Esophagus (tissue), 2 donors: ENCODE measurements around the gene EMSY. TPM values are rescaled to one million over a fixed set of nuclear protein-coding genes. Genes with fewer than 3 reads are reported as not detected.
A peak's percentile ranks its signal among the peaks of the same experiment; 100 is the strongest.

ENCODE experiments used
- H3K27ac ChIP-seq, 2 donors: one replicate each; pipeline ENCODE4 v1.5.1; 2013; ENCODE audit warnings: low read depth in 2 of 2, mild to moderate bottlenecking in 2 of 2, inconsistent platforms in 1 of 2, low read length in 1 of 2, moderate library complexity in 1 of 2
- H3K27me3 ChIP-seq, 2 donors: one replicate each; pipeline ENCODE4 v1.6.1; 2013; ENCODE audit warnings: low read length in 2 of 2, control low read depth in 1 of 2, mild to moderate bottlenecking in 1 of 2; ENCODE audit not compliant: insufficient read depth in 2 of 2, control insufficient read depth in 1 of 2
- H3K36me3 ChIP-seq, 2 donors: one replicate each; pipeline ENCODE4 v1.6.1; 2013; ENCODE audit warnings: low read length in 1 of 2; ENCODE audit not compliant: control insufficient read depth in 2 of 2, insufficient read depth in 2 of 2
- H3K4me1 ChIP-seq, 2 donors: one replicate each; pipeline ENCODE4 v1.6.1; 2013; ENCODE audit warnings: low read length in 1 of 2; ENCODE audit not compliant: control insufficient read depth in 2 of 2, insufficient read depth in 2 of 2
- H3K4me3 ChIP-seq, 2 donors: one replicate each; pipeline ENCODE4 v1.5.1; 2013; ENCODE audit warnings: low read length in 2 of 2, mild to moderate bottlenecking in 2 of 2, low read depth in 1 of 2, moderate library complexity in 1 of 2
- H3K9me3 ChIP-seq, 2 donors: one replicate each; pipeline ENCODE4 v1.6.1; 2013; ENCODE audit warnings: mild to moderate bottlenecking in 2 of 2, low read depth in 1 of 2, low read length in 1 of 2, moderate library complexity in 1 of 2; ENCODE audit not compliant: control insufficient read depth in 2 of 2, insufficient read depth in 1 of 2
- WGBS, 2 donors: extraction: QIAGEN DNeasy Blood & Tissue Kit; methylation state at CpG; one replicate each; pipeline ENCODE4 v1.1.7; 2013; 5-methylcytosine and 5-hydroxymethylcytosine counted together
- polyA plus RNA-seq, 2 donors: library from polyadenylated mRNA; stranded (reverse); fragments of 200-250 nt; gene quantifications; one replicate each; pipeline ENCODE4 v1.2.3, GENCODE V29; 2013
- donor health status: healthy with polysubstance abuse.
- donor health status: Bipolar disorder and iron deficiency.

The EMSY gene
- polyA plus RNA-seq, 2 donors: 4.4 to 4.6 TPM

DNA sequence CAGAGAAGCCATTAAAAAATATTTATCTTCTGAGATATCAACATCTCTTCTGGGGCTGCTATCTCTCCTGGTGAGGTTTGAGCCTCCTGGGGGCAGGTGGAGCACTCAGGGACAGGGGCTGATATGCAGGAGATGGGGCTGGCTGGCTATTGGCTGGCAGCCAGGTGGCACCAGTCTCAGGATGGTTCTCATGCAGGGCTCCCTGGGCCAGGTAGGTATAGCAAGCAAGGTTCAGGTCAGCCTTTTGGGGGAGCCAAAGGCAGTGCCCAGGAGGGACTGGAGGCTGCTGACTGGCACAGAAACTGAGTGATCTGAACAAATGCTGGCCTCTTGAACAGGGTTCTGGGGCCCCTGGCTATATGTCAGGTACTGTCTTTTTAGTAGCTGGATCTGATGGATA lies 29.7 kb upstream of the EMSY start:
- H3K9me3 ChIP-seq: no peaks in the 10 kb centered on the region
- no peaks in the 10 kb centered on the region for H3K4me1 ChIP-seq
- no peaks in the 10 kb centered on the region for H3K36me3 ChIP-seq
- no peaks in the 10 kb centered on the region for H3K27me3 ChIP-seq
- H3K4me3 ChIP-seq: no peak overlapping the region
- H3K27ac ChIP-seq: no peak overlapping the region

DNA sequence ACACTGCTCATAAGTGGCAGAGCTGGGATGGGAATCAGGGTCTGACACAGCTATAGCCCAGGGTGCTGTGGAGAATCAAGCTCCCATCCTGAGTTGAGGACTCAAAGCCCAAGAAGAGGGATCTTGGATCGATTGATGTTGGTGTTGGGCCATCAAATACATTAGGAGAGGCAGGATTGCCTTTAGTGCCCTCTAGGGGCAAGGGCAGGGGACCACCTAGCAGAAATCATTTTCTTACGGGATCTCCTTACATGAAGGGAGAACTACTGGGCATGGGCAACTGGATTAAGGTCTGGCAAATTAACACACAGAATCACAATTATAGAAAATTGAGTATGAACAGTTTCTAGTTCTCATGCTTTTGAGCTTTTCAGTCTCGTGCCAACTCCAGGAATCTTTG lies 24.9 kb upstream of the EMSY start:
- no peak overlapping the region for H3K27ac ChIP-seq
- H3K4me3 ChIP-seq: no peak overlapping the region
- H3K36me3 ChIP-seq: no peaks in the 10 kb centered on the region
- WGBS, 2 donors: 56 to 65% methylated on average over 3 of the region's 3 CpGs
- H3K4me1 ChIP-seq: no peaks in the 10 kb centered on the region
- no peaks in the 10 kb centered on the region for H3K27me3 ChIP-seq
- H3K9me3 ChIP-seq: no peaks in the 10 kb centered on the region

DNA sequence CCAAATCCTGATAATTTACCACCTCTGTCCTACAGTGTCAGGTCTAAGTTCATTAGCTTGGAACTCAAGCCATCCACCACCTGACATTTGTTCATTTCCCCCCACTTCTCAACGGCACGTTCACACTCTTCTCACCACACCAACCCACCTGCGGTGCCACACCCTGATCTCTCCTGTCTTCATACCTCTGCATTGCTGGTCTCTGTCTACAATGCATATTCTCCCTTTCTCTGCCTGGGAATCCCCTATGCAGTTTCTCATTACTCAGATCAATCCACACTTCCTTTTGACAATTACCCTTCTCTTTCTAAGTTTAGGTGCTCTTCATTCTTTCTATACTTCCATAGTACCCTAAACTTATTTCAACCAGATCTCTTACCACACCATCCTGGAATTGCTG lies 20.4 kb upstream of the EMSY start:
- WGBS, 2 donors: 58 to 67% methylated on average over 3 of the region's 3 CpGs

DNA sequence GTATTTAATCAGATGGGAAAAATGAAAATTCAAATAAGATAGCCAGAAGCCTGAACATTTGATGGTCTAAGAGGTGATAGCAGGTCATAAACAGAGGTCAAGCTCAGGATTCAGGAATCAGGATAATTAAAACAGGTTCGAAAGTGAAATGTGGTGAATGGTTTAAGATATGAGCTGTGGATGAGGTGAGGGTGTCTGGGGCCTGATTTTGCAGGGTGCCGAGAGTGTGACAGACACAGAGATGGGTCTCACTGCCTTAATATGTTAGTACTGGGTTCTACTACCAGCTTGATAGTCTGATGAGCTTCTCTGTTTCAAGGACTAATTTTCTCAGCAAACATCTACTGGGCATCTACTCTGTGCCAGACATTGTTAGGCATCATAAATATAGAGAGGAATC lies 19.9 kb upstream of the EMSY start:
- H3K9me3 ChIP-seq: no peaks in the 10 kb centered on the region
- no peaks in the 10 kb centered on the region for H3K36me3 ChIP-seq
- H3K4me3 ChIP-seq: no peak overlapping the region
- no peak overlapping the region for H3K27ac ChIP-seq
- no peaks in the 10 kb centered on the region for H3K4me1 ChIP-seq
- WGBS, 2 donors: 82 to 90% methylated on average over 2 of the region's 2 CpGs
- no peaks in the 10 kb centered on the region for H3K27me3 ChIP-seq

More for the DNA sequence above, 20.4 kb upstream of the EMSY start:
- Histone ChIP-seq H3K4me1 (no peaks in the 10 kb centered on the region), H3K27me3 (no peaks in the 10 kb centered on the region), H3K36me3 (no peaks in the 10 kb centered on the region), H3K4me3 (no peak overlapping the region), H3K9me3 (no peaks in the 10 kb centered on the region), H3K27ac (no peak overlapping the region)

DNA sequence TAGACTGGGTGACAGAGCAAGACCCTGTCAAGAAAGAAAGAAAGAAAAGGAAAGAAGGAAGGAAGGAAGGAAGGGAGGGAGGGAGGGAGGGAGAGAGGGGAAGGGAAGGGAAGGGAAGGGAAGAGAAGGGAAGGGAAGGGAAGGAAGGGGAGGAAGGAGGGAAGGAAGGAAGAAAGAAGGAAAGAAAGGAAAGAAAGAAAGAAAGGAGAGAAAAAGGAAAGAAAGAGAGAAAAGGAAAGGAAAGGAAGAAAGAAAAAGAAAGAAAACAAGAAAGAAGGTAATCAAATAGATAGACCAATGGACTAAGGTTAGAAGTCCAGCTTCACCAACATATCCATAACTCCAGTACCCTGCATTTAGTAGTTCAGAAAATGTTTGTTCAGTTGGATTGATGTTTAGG lies 18.2 kb upstream of the EMSY start:
- Histone ChIP-seq H3K4me3 (no peak overlapping the region), H3K27ac (no peak overlapping the region), H3K36me3 (no peaks in the 10 kb centered on the region), H3K9me3 (no peaks in the 10 kb centered on the region), H3K4me1 (no peaks in the 10 kb centered on the region), H3K27me3 (no peaks in the 10 kb centered on the region)

DNA sequence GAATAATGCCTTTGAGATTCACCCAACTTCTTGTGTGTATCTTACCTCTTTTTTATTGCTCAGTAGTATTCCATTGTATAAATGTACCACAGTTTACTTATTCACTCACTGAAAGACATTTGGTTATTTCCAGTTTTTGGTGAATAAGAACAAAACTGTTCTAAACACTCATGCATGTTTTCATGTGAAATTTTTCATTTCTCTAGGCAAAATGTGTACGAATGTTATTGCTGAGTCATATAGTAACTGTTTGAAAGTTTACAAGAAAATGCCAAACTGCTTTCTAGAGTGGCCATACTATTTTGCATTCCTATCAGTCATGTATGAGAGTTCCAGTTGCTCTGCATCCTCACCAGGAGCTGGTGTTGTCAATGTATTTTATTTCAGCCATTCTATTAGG lies 8.8 kb upstream of the EMSY start:
- Histone ChIP-seq H3K27ac (no peak overlapping the region), H3K4me3 (no peak overlapping the region), H3K9me3 (no peaks in the 10 kb centered on the region), H3K4me1 (no peaks in the 10 kb centered on the region), H3K36me3 (no peaks in the 10 kb centered on the region), H3K27me3 (no peaks in the 10 kb centered on the region)
- WGBS, 2 donors: 78 to 86% methylated on average over 1 of the region's 1 CpG

DNA sequence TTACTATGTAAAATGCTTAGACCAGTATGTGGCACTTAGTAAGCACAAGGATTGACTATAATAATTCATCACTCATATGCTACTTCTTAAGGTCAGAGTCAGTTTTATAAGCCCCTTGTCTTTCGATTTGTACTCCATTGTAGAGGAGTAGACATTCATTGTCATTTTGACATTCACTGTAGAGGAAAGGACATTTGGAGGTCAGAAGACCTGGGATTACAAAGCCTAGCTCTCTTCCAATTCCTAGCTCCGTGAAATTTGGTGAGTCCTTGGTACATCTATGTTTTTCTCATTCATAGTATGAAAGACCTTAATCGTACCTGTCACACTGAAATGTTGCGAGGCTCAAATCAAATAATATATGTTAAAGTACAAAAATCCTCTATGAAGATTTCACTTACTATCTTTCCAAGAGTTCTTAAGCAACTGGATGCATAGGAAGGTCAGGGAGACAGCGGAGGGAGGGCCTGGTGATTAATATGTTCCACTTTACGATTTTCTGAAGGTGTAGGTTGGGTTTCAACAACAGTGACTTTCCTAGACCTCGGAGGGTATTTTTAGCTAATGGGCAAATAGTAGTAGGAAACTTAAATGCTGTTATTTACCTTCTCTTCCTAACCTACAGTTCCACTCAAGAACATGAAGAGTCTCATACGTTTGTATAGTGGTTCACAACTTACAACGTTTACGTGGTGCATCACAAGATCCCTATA lies 1.4 kb upstream of the EMSY start:
- Histone ChIP-seq H3K4me1 (peaks cover 0 to 2% of the 10 kb centered on the region in 2 donors), H3K27me3 (no peaks in the 10 kb centered on the region), H3K27ac (no peak overlapping the region), H3K36me3 (no peaks in the 10 kb centered on the region), H3K4me3 (peak overlapping the region; percentile 87 to 94), H3K9me3 (no peaks in the 10 kb centered on the region)
- 29 to 35% methylated on average over 10 of the region's 10 CpGs for WGBS, 2 donors

DNA sequence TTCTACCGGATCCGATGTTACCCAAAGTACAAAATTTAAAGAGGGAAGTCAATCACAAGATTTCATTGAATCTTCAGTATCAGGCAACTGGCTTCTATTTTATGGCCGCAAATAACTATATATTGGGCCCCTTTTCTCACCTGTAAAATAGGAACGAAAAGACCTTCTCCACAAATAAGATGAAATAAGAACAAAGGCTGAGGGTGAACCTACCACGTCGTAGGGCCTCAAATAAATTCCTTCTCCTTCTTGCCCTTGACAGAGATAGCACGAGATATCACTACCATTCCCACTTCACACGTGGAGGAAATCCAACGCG lies 794 bp upstream of the EMSY start:
- no peaks in the 10 kb centered on the region for H3K27me3 ChIP-seq
- peak overlapping the region; percentile 87 to 94 for H3K4me3 ChIP-seq
- peak overlapping the region; percentile 91 to 95 for H3K27ac ChIP-seq
- H3K9me3 ChIP-seq: no peaks in the 10 kb centered on the region
- peaks cover 0 to 2% of the 10 kb centered on the region in 2 donors for H3K4me1 ChIP-seq
- WGBS, 2 donors: 0% methylated on average over 10 of the region's 10 CpGs
- no peaks in the 10 kb centered on the region for H3K36me3 ChIP-seq

DNA sequence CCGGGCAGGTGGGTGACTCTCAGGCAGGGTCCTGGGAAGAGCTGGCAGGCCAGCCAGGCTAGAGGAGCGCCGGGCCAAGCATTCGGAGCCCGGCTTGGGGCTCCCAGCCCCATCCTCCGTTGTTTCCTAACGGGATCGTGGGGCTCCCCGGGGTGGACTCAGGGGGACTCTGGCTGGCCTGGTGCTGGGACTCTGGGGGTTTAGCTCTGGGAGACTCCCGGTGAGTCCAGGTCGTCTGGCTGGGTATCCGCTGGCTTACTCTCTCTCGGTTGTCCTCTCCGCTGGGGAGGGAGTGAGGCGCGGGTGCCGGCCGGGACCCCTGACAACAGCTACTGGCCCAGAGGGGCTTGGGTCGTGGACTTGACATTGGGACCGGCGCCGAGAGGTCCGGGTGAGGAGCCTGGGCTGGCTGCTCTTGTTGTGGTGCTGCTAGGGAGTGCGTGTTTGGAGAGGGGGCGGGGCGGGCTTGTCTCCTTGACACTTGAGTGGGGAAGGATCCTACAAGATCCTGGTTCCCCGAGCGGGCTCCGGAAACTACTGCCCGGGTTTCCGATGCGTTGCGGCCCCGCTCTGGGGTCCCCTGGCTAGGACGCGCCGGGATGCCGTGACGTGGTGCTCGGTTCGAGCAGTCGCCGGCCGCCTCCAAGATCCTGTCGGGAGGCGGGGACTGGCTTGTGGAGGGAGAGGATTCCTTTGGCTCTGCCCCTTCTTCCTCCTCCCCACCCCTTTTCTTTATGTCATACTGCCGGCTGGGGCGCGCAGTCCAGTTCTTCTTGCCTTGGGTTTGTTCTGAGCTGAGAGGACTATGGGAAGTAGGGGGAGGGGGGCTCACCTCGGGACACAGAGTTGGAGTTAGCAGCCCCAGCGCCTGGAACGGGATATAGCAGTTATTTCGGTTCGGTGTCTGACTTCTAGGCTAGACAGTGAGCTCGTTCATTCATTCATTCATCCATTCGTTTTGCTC lies 585 bp downstream of the EMSY start:
- Histone ChIP-seq H3K36me3 (no peaks in the 10 kb centered on the region), H3K9me3 (no peaks in the 10 kb centered on the region), H3K4me1 (peaks cover 0 to 2% of the 10 kb centered on the region in 2 donors), H3K27me3 (no peaks in the 10 kb centered on the region), H3K27ac (peak overlapping the region; percentile 87 to 95), H3K4me3 (peak overlapping the region; percentile 87 to 94)
- WGBS, 2 donors: 0 to 1% methylated on average over 50 to 56 of the region's 56 CpGs
